ENCODE data around the gene SH2D7. TPM values are rescaled to one million over a fixed set of nuclear protein-coding genes. Genes with fewer than 3 reads are reported as not detected.

Gene SH2D7
- polyA plus RNA-seq, 1 donor (not counting 4 experiments of a cell fraction or from before 2014, with no cell fraction given) = not detected

GRCh38 chr15:78093242-78094020 lies 1.1 kb downstream of the SH2D7 start:
- TF ChIP-seq EZH2 (IDR thresholded peaks at IDR 0.05; ENCODE audit: low read length) = no peak
- TF ChIP-seq CTCF (optimal IDR thresholded peaks at IDR 0.05 in 1 of 3, IDR thresholded peaks at IDR 0.05 in 1 of 3, conservative IDR thresholded peaks at IDR 0.05 in 1 of 3; ENCODE audit: extremely low read depth in 1 of 3, insufficient read depth in 2 of 3, low read length in 3 of 3) = no peak
- no peaks in the 10 kb centered on the region for H3K79me2 ChIP-seq (ENCODE audit: control insufficient read depth, insufficient read depth, low read length)
- H4K20me1 ChIP-seq (ENCODE audit: control insufficient read depth, extremely low read depth, insufficient read depth, low read length) = no peaks in the 10 kb centered on the region
- H3K9me1 ChIP-seq (ENCODE audit: control insufficient read depth, extremely low read depth, insufficient read depth, low read length) = no peaks in the 10 kb centered on the region
- no peak for DNase-seq (ENCODE audit: low read depth, low spot score)
- no peaks in the 10 kb centered on the region for H3K9me3 ChIP-seq (ENCODE audit: control insufficient read depth, low read depth, low read length)
- dilution Hi-C loops (cut with MboI; ENCODE audit: extremely low pct_ligation_motif_present, low sequenced_read_pairs) = no loop called here
- FAIRE-seq = no peak
- H3K36me3 ChIP-seq (ENCODE audit: control insufficient read depth in 2 of 2, extremely low read depth in 1 of 2, insufficient read depth in 2 of 2, low read length in 2 of 2) = no peaks in the 10 kb centered on the region
- H3K4me2 ChIP-seq (ENCODE audit: control insufficient read depth, extremely low read depth, insufficient read depth, low read depth, low read length) = no peak overlapping the region
- H2AFZ ChIP-seq (ENCODE audit: control insufficient read depth, low read length) = no peak overlapping the region
- H3K27me3 ChIP-seq (ENCODE audit: control insufficient read depth, extremely low read depth, insufficient read depth, low read length) = peaks cover 2% of the 10 kb centered on the region
- H3K9ac ChIP-seq (ENCODE audit: control insufficient read depth, extremely low read depth, insufficient read depth, low read length) = no peak overlapping the region
- H3K4me3 ChIP-seq (ENCODE audit: control insufficient read depth in 2 of 3, extremely low read depth in 1 of 3, insufficient read depth in 2 of 3, low read depth in 1 of 3, low read length in 3 of 3) = no peak overlapping the region
- no peaks in the 10 kb centered on the region for H3K4me1 ChIP-seq (ENCODE audit: control insufficient read depth, extremely low read depth, insufficient read depth, low read length)
- no peak overlapping the region for H3K27ac ChIP-seq (ENCODE audit: control insufficient read depth, insufficient read depth, low read length)

GRCh38 chr15:78097667-78098066 lies 5.3 kb downstream of the SH2D7 start:
- Histone ChIP-seq H3K4me1 (ENCODE audit: control insufficient read depth, extremely low read depth, insufficient read depth, low read length) (no peaks in the 10 kb centered on the region), H4K20me1 (ENCODE audit: control insufficient read depth, extremely low read depth, insufficient read depth, low read length) (no peaks in the 10 kb centered on the region), H3K9me1 (ENCODE audit: control insufficient read depth, extremely low read depth, insufficient read depth, low read length) (no peaks in the 10 kb centered on the region), H3K79me2 (ENCODE audit: control insufficient read depth, insufficient read depth, low read length) (no peaks in the 10 kb centered on the region), H3K27ac (ENCODE audit: control insufficient read depth, insufficient read depth, low read length) (no peak overlapping the region), H3K4me3 (ENCODE audit: control insufficient read depth in 2 of 3, extremely low read depth in 1 of 3, insufficient read depth in 2 of 3, low read depth in 1 of 3, low read length in 3 of 3) (no peak overlapping the region), H3K36me3 (ENCODE audit: control insufficient read depth in 2 of 2, extremely low read depth in 1 of 2, insufficient read depth in 2 of 2, low read length in 2 of 2) (no peaks in the 10 kb centered on the region), H3K4me2 (ENCODE audit: control insufficient read depth, extremely low read depth, insufficient read depth, low read depth, low read length) (no peak overlapping the region), H3K9ac (ENCODE audit: control insufficient read depth, extremely low read depth, insufficient read depth, low read length) (no peak overlapping the region), H3K27me3 (ENCODE audit: control insufficient read depth, extremely low read depth, insufficient read depth, low read length) (no peaks in the 10 kb centered on the region), H2AFZ (ENCODE audit: control insufficient read depth, low read length) (no peak overlapping the region), H3K9me3 (ENCODE audit: control insufficient read depth, low read depth, low read length) (no peaks in the 10 kb centered on the region)
- dilution Hi-C loops (cut with MboI; ENCODE audit: extremely low pct_ligation_motif_present, low sequenced_read_pairs) = no loop called here
- TF ChIP-seq CTCF (optimal IDR thresholded peaks at IDR 0.05 in 1 of 3, IDR thresholded peaks at IDR 0.05 in 1 of 3, conservative IDR thresholded peaks at IDR 0.05 in 1 of 3; ENCODE audit: extremely low read depth in 1 of 3, insufficient read depth in 2 of 3, low read length in 3 of 3) (no peak), EZH2 (IDR thresholded peaks at IDR 0.05; ENCODE audit: low read length) (no peak)
- no peak for FAIRE-seq
- no peak for DNase-seq (ENCODE audit: low read depth, low spot score)

All from keratinocyte (primary cell).